Raji (cell line): ENCODE results near the gene CDK8.

Experiments
- POLR2A ChIP-seq: IDR thresholded peaks from 2 replicates; pipeline ENCODE4 v1.6.1; 2011; ENCODE audit warnings: low read depth, low read length, control low read depth; ENCODE audit not compliant: insufficient read depth

The CDK8 gene

GRCh38 chr13:26253787-26254582 is at the start of gene CDK8:
TSS of gene CDK8 (plus strand) at chr13:26254129. CDS start at chr13:26254642, 513 bp downstream.
- peak; percentile 88 for TF ChIP-seq POLR2A

- TF ChIP-seq POLR2A, result no peak
These were observed 45.6 kb upstream of the CDK8 start for GRCh38 chr13:26208287-26208686.

- no peak for TF ChIP-seq POLR2A
These were observed 40.6 kb upstream of the CDK8 start for GRCh38 chr13:26213345-26213744.

GRCh38 chr13:26213982-26214381 is 39.9 kb upstream of the CDK8 start:
- TF ChIP-seq POLR2A, result no peak

- no peak for TF ChIP-seq POLR2A
These were observed 37.9 kb upstream of the CDK8 start for GRCh38 chr13:26216042-26216441.

GRCh38 chr13:26219726-26220125 is 34.2 kb upstream of the CDK8 start:
- no peak for TF ChIP-seq POLR2A

- TF ChIP-seq POLR2A, result no peak
These were observed 33.4 kb upstream of the CDK8 start for GRCh38 chr13:26220575-26220974.

- no peak for TF ChIP-seq POLR2A
These were observed 32.6 kb upstream of the CDK8 start for GRCh38 chr13:26221399-26221720.

GRCh38 chr13:26221721-26222519 is 32.0 kb upstream of the CDK8 start, which contains the start of gene RNF6:
TSS of gene RNF6 (minus strand) at chr13:26222314. CDS start at chr13:26219649, 2,665 bp downstream.
- TF ChIP-seq POLR2A, result peak; percentile 70

GRCh38 chr13:26222520-26223046 is 31.3 kb upstream of the CDK8 start:
- no peak for TF ChIP-seq POLR2A

GRCh38 chr13:26225896-26226617 is 27.9 kb upstream of the CDK8 start:
- TF ChIP-seq POLR2A, result no peak

GRCh38 chr13:26227166-26227971 is 26.6 kb upstream of the CDK8 start:
- no peak for TF ChIP-seq POLR2A

- TF ChIP-seq POLR2A, result no peak
These were observed 25.8 kb upstream of the CDK8 start for GRCh38 chr13:26228096-26228495.

GRCh38 chr13:26229080-26229615 is 24.8 kb upstream of the CDK8 start:
- TF ChIP-seq POLR2A, result no peak
